ENCODE measurements around the gene STEAP3.

Gene STEAP3

GRCh38 chr2:119225105-119225865 is 1.7 kb downstream of the STEAP3 start:
- DNase-seq (ENCODE audit: low read depth): no peak

DNA sequence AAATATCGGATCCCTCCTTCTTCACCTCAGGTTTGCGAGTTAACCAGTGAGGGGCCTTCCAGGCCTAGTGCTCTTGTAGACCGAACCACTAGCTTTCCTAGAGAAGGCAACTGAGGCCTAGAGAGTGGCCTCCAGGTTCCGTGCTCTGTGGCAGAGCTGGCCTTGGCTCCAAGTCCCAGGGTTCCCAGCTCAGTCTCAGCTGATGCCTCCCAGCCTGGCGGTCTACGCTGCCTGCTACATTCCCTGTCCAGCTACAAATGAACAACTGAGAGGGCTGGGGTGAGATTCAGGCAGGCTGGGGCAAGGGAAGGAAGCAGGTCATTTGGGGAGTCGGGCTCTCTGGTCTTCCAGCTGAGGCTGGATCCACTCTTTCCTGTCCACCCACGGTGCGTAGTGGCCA is 2.3 kb downstream of the STEAP3 start:
- no peak for DNase-seq (ENCODE audit: low read depth)

GRCh38 chr2:119227346-119227745 is 3.7 kb downstream of the STEAP3 start:
- DNase-seq (ENCODE audit: low read depth): no peak

- no peak for DNase-seq (ENCODE audit: low read depth)
Observed at GRCh38 chr2:119228136-119228535, 4.5 kb downstream of the STEAP3 start.

GRCh38 chr2:119228964-119229363 is 5.3 kb downstream of the STEAP3 start:
- no peak for DNase-seq (ENCODE audit: low read depth)

- no peak for DNase-seq (ENCODE audit: low read depth)
Observed at GRCh38 chr2:119229716-119230115, 6.1 kb downstream of the STEAP3 start.

DNA sequence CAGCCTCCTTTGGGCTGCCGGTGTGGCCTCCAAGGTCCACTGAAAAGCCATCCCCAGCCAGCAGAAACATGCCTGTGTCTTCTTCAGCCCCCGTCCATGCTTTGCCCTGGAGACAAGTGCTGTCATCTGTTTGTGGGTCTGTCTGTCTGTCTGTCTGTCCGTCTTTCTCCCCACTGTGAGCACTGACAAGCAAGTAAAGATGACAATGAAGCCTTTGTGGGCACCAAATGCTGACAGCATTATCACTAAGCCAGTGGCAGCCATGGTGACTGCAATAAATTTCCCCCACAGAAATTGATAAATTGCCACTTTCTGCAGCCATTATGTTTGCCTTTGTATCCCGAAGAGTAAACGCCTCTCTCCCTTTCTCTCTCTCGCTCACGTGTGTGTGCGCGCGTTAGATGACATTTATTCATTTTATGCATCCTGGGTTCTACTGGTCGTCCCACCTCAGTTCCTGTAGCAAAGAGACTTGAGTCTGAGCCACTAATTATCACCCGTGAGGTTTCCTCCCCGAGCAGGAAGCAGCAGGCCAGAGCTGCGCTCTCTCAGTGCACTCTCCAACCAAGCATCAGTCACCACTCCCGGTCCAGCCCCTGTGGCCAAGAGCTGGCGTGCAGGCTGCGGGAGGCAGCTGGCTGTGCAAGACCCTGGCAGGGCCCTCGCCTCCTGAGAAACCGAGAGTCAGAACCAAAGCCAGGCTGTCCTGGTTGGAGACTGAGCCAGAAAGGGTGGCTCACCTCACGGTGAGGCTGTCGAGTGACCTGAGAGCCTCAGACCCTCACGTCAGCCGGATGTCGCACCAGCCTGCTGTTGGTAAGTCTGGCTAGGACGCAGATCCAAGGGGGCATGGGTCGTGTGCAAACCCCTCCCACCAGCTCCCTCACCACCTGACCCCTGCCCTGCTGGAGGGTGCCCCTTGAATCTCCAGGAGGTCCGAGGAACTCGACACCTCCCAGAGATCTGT is 6.9 kb downstream of the STEAP3 start:
- DNase-seq (ENCODE audit: low read depth): no peak

- DNase-seq (ENCODE audit: low read depth): no peak
Observed at GRCh38 chr2:119231975-119232665, 8.5 kb downstream of the STEAP3 start.

- DNase-seq (ENCODE audit: low read depth): no peak
Observed at GRCh38 chr2:119232666-119232993, 9.0 kb downstream of the STEAP3 start.

GRCh38 chr2:119233326-119234020 is 9.8 kb downstream of the STEAP3 start:
- no peak for DNase-seq (ENCODE audit: low read depth)

- DNase-seq (ENCODE audit: low read depth): no peak
Observed at GRCh38 chr2:119234021-119235019, 10.7 kb downstream of the STEAP3 start.

GRCh38 chr2:119236796-119237195 is 13.2 kb downstream of the STEAP3 start:
- no peak for DNase-seq (ENCODE audit: low read depth)

GRCh38 chr2:119240311-119241204 is 16.9 kb downstream of the STEAP3 start:
- no peak for DNase-seq (ENCODE audit: low read depth)

- no peak for DNase-seq (ENCODE audit: low read depth)
Observed at GRCh38 chr2:119241205-119241532, 17.5 kb downstream of the STEAP3 start.

- DNase-seq (ENCODE audit: low read depth): no peak
Observed at GRCh38 chr2:119242276-119243119, 18.9 kb downstream of the STEAP3 start.

DNA sequence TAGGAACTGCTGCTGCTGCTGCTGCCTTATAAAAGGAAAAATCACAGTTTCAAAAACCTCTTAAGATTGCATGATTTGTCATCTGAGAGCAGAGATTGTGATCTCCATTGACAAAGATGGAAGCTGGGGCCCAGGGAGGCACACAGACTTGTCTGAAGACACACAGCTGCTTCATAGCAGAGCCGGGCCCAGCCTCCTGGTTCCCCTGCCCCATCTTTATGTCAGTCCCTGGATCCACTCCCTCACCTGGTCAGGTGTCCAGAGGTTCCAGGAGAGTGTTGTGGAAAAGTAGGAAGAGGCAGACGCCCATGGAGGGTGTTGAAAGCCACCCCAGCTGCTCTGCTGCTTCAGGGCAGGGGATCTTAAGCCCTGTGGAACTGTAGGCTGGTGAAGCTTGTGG is 20.0 kb downstream of the STEAP3 start:
- DNase-seq (ENCODE audit: low read depth): no peak

DNA sequence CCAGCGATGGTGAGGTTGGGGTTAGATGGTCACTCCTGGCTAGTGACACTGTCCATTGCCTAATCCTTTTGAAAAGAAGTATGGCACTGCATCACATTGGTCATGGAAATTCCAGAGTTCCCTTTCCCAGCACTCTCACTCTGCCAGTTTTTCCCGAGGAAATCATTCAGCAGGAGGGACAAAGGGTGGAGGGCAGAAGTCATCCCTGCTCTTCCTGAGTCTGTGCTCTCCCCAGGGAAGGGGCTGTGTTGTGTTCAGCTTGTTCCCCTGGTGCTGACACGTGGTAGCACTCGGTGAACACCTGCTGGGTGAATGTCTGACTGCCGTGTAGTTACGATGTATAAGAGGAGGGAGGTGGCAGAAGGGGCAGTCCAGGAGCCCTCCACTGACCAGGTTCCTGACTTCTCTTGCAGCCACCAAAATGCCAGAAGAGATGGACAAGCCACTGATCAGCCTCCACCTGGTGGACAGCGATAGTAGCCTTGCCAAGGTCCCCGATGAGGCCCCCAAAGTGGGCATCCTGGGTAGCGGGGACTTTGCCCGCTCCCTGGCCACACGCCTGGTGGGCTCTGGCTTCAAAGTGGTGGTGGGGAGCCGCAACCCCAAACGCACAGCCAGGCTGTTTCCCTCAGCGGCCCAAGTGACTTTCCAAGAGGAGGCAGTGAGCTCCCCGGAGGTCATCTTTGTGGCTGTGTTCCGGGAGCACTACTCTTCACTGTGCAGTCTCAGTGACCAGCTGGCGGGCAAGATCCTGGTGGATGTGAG is 21.6 kb downstream of the STEAP3 start:
- DNase-seq (ENCODE audit: low read depth): no peak

GRCh38 chr2:119245841-119246230 is 22.2 kb downstream of the STEAP3 start:
- DNase-seq (ENCODE audit: low read depth): no peak
